HCT116 (cell line): ENCODE results near the gene SYF2. TPM values are rescaled to one million over a fixed set of nuclear protein-coding genes. Genes with fewer than 3 reads are reported as not detected.

Experiments
- ATAC-seq: fragments of 200-7000 bp; cut with Tn5 transposase; 2 replicates; pipeline ENCODE4 v1.9.1; 2020; ENCODE audit warnings: mild to moderate bottlenecking, moderate library complexity
- BruUV-seq: library from RNA; stranded (reverse); fragments of 400-500 nt; replicated peaks from 2 replicates; lab custom pipeline; 2021; lab: Mats Ljungman, UMichigan
- CTCF ChIA-PET: fragments of 300-600 bp; sonication (Branson Sonifier 250); formaldehyde crosslinking; loops from one replicate; lab custom pipeline; 2021; ENCODE audit warnings: antibody characterized with exemption; lab: Charles Lee
- POLR2A ChIA-PET: fragments of 300-600, 350-600 bp; sonication (Branson Sonifier 250); formaldehyde crosslinking; loops from one replicate; lab custom pipeline; 2021; ENCODE audit warnings: antibody characterized with exemption; lab: Charles Lee
- RAD21 ChIA-PET, 2 experiments: fragments of 300-600 bp; sonication (Branson Sonifier 250); formaldehyde crosslinking; loops; one replicate each; lab custom pipeline; 2023; ENCODE audit warnings: low total read pairs in 2 of 2; ENCODE audit not compliant: uncharacterized antibody in 2 of 2, unreplicated experiment in 2 of 2, low non-redundant PET in 1 of 2; lab: Charles Lee
- DNase-seq: peaks from one replicate; pipeline ENCODE4 v3.0.0-alpha.2; 2010; ENCODE audit warnings: low read depth, low spot score
- H2AFZ ChIP-seq: fragments of 200-600 bp; shearing (Covaris generic), sonication (generic); 2 replicates; pipeline ENCODE4 v1.6.1; 2017; ENCODE audit warnings: low read depth, mixed run types, mixed read lengths, antibody characterized with exemption, low read length; ENCODE audit not compliant: poor library complexity, severe bottlenecking
- H3K27ac ChIP-seq: 2 replicates; pipeline ENCODE4 v1.5.1; 2012; ENCODE audit warnings: low read depth, low read length
- H3K27me3 ChIP-seq: fragments of 200-600 bp; sonication (generic); 2 replicates; pipeline ENCODE4 v1.6.1; 2016; ENCODE audit warnings: mixed run types, low read length, mixed read lengths; ENCODE audit not compliant: insufficient read depth
- H3K36me3 ChIP-seq, 2 experiments: fragments of 200-500 bp in 1 of 2; fragments of 200-600 bp in 1 of 2; sonication (Bioruptor generic) in 1 of 2; sonication (generic) in 1 of 2; 2 replicates each; pipeline versions ENCODE4 v1.5.1 to v1.6.1; 2014 to 2016; ENCODE audit warnings: low read length in 2 of 2, inconsistent platforms in 1 of 2, mixed read lengths in 1 of 2, mixed run types in 1 of 2; ENCODE audit not compliant: insufficient read depth in 2 of 2, control insufficient read depth in 1 of 2
- H3K4me1 ChIP-seq, 2 experiments: fragments of 200-600 bp in 1 of 2; sonication (generic) in 1 of 2; 2 replicates each; pipeline versions ENCODE4 v1.5.1 to v1.6.1; 2012 to 2017; ENCODE audit warnings: low read length in 2 of 2, inconsistent platforms in 1 of 2, mild to moderate bottlenecking in 1 of 2, mixed read lengths in 1 of 2, mixed run types in 1 of 2, moderate library complexity in 1 of 2; ENCODE audit not compliant: insufficient read depth in 2 of 2, control insufficient read depth in 1 of 2
- H3K4me2 ChIP-seq: fragments of 200-600 bp; sonication (generic); 2 replicates; pipeline ENCODE4 v1.6.1; 2017; ENCODE audit warnings: mixed run types, low read length, mixed read lengths
- H3K4me3 ChIP-seq, 2 experiments: fragments of 200-600 bp in 1 of 2; sonication (generic) in 1 of 2; replicated peaks in 1 of 2; 2 replicates each; pipeline ENCODE4 v1.5.1; 2011 to 2016; ENCODE audit warnings: low read length in 2 of 2, control low read depth in 1 of 2, low read depth in 1 of 2, mild to moderate bottlenecking in 1 of 2, mixed read lengths in 1 of 2, mixed run types in 1 of 2
- H3K79me2 ChIP-seq: fragments of 200-600 bp; sonication (generic); 2 replicates; pipeline ENCODE4 v1.6.1; 2017; ENCODE audit warnings: mild to moderate bottlenecking, mixed run types, low read length, moderate library complexity, mixed read lengths; ENCODE audit not compliant: insufficient read depth
- H3K9ac ChIP-seq: fragments of 200-600 bp; sonication (generic); 2 replicates; pipeline ENCODE4 v1.6.1; 2016; ENCODE audit warnings: low read length, mixed read lengths
- H3K9me2 ChIP-seq: fragments of 200-600 bp; sonication (generic), shearing (Covaris generic); 2 replicates; pipeline ENCODE4 v1.6.1; 2017; ENCODE audit warnings: mixed run types, mild to moderate bottlenecking, moderate library complexity; ENCODE audit not compliant: insufficient read depth
- H3K9me3 ChIP-seq, 2 experiments: fragments of 200-500 bp in 1 of 2; fragments of 200-600 bp in 1 of 2; sonication (Bioruptor generic) in 1 of 2; sonication (generic) in 1 of 2; 2 replicates each; pipeline ENCODE4 v1.6.1; 2014 to 2017; ENCODE audit warnings: low read length in 2 of 2, mixed read lengths in 2 of 2, inconsistent platforms in 1 of 2, low read depth in 1 of 2, mild to moderate bottlenecking in 1 of 2, mixed run types in 1 of 2, moderate library complexity in 1 of 2; ENCODE audit not compliant: control insufficient read depth in 1 of 2, insufficient read depth in 1 of 2
- H4K20me1 ChIP-seq: fragments of 200-600 bp; sonication (generic), shearing (Covaris generic); 2 replicates; pipeline ENCODE4 v1.6.1; 2017; ENCODE audit warnings: mixed run types, mild to moderate bottlenecking, moderate library complexity; ENCODE audit not compliant: insufficient read depth
- EGR1 ChIP-seq: IDR thresholded peaks from 2 replicates; pipeline ENCODE4 v1.6.1; 2012; ENCODE audit warnings: low read depth
- ELF1 ChIP-seq: IDR thresholded peaks from 2 replicates; pipeline ENCODE4 v1.6.1; 2012; ENCODE audit warnings: low read depth, borderline replicate concordance
- FOSL1 ChIP-seq: IDR thresholded peaks from 2 replicates; pipeline ENCODE4 v1.6.1; 2012; ENCODE audit warnings: low read depth
- POLR2AphosphoS5 ChIP-seq: IDR thresholded peaks from 2 replicates; pipeline ENCODE4 v1.6.1; 2011; ENCODE audit warnings: mild to moderate bottlenecking, low read depth, low read length, moderate library complexity
- SP1 ChIP-seq: IDR thresholded peaks from 2 replicates; pipeline ENCODE4 v1.6.1; 2012; ENCODE audit warnings: low read depth
- TCF7L2 ChIP-seq: IDR thresholded peaks from 2 replicates; pipeline ENCODE4 v1.7.0; 2011; ENCODE audit warnings: borderline replicate concordance, inconsistent platforms; ENCODE audit not compliant: insufficient read depth, insufficient read length; ENCODE audit errors: extremely low read depth
- ZFX ChIP-seq: fragments of 450-650 bp; IDR thresholded peaks from 2 replicates; pipeline ENCODE4 v1.6.1; 2017
- intact Hi-C: fragments of 100-400 bp; cut with micrococcal nuclease; formaldehyde crosslinking; loops from 2 replicates; pipeline ENCODE4 v1.10.0; 2022
- total RNA-seq: library from RNA; stranded (reverse); gene quantifications from one replicate; pipeline ENCODE4 v1.2.1, GENCODE V29; 2021; ENCODE audit not compliant: unreplicated experiment
- TF ChIP-seq, protein P1 (sequence below): IDR thresholded peaks from 2 replicates; pipeline ENCODE4 v1.6.1; 2012
- TF ChIP-seq, protein P2 (sequence below): IDR thresholded peaks from 2 replicates; pipeline ENCODE4 v1.6.1; 2012; ENCODE audit warnings: low read depth

SYF2 gene
- total RNA-seq, 1 experiment from 2014 or later: 40.4 TPM

DNA sequence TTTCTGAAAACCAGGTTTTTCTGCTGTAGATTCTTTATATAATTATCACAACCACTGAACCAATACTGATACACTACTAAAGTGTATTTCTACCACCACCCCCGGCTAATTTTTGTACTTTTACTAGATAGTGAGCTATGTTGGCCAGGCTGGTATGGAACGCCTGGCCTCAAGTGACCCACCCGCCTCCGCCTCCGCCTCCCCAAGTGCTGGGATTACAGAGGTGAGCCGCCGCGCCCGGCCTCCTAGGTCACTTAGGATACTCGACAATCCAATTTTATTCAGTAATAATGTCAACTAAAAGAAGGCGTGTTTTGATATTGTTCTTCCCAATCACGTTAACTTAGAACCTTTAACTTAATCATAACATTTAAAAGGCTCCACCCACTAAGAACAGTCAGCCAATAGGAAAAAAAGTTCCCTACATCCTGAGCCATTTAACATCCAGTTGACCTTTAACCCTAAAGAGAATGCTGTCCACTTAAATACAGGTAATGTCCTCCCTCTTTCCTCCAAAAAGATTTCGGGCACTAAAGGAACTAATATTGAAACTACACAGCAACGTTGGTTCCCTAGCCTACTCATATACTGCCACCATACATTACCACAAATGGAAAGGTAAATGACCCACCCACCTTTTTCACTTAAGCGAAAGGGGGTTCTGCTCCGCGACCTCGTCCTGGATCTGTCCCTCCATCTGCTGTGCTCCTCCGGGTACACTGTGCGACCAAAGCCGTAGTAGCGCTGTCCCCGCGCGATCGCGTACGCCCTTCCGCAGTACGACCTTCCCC is 13.7 kb upstream of the SYF2 start:
- peak overlapping the region; percentile 93 for H3K9ac ChIP-seq
- no peak overlapping the region for H2AFZ ChIP-seq
- ChIA-PET CTCF (no interaction called here), RAD21 (no interaction called here), POLR2A (interaction anchor here (2.1 kb wide), 1 partner anchor 13 kb away, joined by 8 read pairs; the partner anchor contains the start of gene SYF2)
- intact Hi-C loops: loop anchor here (5.0 kb wide), 1 partner anchor 96 kb away; no protein-coding TSS in a partner anchor
- peaks cover 17% of the 10 kb centered on the region; the same call in 1 of the 2 replicates for H4K20me1 ChIP-seq
- H3K36me3 ChIP-seq: peaks cover 18 to 34% of the 10 kb centered on the region in 2 experiments
- DNase-seq (no peak), ATAC-seq (peak; percentile 2; the same call in 1 of the 2 replicates)
- H3K9me3 ChIP-seq: no peaks in the 10 kb centered on the region
- TF ChIP-seq, protein P1, sequence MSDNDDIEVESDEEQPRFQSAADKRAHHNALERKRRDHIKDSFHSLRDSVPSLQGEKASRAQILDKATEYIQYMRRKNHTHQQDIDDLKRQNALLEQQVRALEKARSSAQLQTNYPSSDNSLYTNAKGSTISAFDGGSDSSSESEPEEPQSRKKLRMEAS: no peak
- TF ChIP-seq, protein P2, sequence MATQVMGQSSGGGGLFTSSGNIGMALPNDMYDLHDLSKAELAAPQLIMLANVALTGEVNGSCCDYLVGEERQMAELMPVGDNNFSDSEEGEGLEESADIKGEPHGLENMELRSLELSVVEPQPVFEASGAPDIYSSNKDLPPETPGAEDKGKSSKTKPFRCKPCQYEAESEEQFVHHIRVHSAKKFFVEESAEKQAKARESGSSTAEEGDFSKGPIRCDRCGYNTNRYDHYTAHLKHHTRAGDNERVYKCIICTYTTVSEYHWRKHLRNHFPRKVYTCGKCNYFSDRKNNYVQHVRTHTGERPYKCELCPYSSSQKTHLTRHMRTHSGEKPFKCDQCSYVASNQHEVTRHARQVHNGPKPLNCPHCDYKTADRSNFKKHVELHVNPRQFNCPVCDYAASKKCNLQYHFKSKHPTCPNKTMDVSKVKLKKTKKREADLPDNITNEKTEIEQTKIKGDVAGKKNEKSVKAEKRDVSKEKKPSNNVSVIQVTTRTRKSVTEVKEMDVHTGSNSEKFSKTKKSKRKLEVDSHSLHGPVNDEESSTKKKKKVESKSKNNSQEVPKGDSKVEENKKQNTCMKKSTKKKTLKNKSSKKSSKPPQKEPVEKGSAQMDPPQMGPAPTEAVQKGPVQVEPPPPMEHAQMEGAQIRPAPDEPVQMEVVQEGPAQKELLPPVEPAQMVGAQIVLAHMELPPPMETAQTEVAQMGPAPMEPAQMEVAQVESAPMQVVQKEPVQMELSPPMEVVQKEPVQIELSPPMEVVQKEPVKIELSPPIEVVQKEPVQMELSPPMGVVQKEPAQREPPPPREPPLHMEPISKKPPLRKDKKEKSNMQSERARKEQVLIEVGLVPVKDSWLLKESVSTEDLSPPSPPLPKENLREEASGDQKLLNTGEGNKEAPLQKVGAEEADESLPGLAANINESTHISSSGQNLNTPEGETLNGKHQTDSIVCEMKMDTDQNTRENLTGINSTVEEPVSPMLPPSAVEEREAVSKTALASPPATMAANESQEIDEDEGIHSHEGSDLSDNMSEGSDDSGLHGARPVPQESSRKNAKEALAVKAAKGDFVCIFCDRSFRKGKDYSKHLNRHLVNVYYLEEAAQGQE: no peak
- no peak for TF ChIP-seq POLR2AphosphoS5
- TF ChIP-seq FOSL1: no peak
- TF ChIP-seq SP1: no peak
- no peak for TF ChIP-seq ZFX
- no peak for TF ChIP-seq TCF7L2
- no peak for TF ChIP-seq ELF1
- TF ChIP-seq EGR1: no peak
- TF ChIP-seq, all 23 proteins: peak for 0
- Histone ChIP-seq H3K4me1 (peaks cover 13 to 20% of the 10 kb centered on the region in 2 experiments), H3K4me2 (peak overlapping the region; percentile 96), H3K4me3 (peak overlapping the region; percentile 93 to 98), H3K9me2 (no peaks in the 10 kb centered on the region), H3K27me3 (no peaks in the 10 kb centered on the region), H3K27ac (peak overlapping the region; percentile 97), H3K79me2 (peaks cover 55% of the 10 kb centered on the region)
- no TSS peak for BruUV-seq
